Esophagus squamous epithelium (tissue), 4 donors: Measurements from ENCODE around the gene GPA33.

Source experiments
- CTCF ChIP-seq, 6 experiments: fragments of 450-650 bp in 4 of 6; fragments of 200-600 bp in 2 of 6; sonication (generic) in 2 of 6; IDR thresholded peaks; one replicate each; pipeline ENCODE4 v1.5.1; 2016 to 2019; ENCODE audit warnings: antibody characterized with exemption in 6 of 6, mild to moderate bottlenecking in 4 of 6, moderate library complexity in 4 of 6
- POLR2A ChIP-seq, 4 donors: fragments of 450-650 bp; IDR thresholded peaks; one replicate each; pipeline ENCODE4 v1.6.1; 2017; ENCODE audit warnings: antibody characterized with exemption in 4 of 4, mild to moderate bottlenecking in 4 of 4, moderate library complexity in 3 of 4

- TF ChIP-seq POLR2A (IDR thresholded peaks at IDR 0.05) (no peak), CTCF (IDR thresholded peaks at IDR 0.05) (no peak)
These were observed 27.0 kb upstream of the GPA33 start for GRCh38 chr1:167117225-167117624.
